ENCODE results near the gene MAP3K7. TPM values are rescaled to one million over a fixed set of nuclear protein-coding genes. Genes with fewer than 3 reads are reported as not detected.

Gene MAP3K7
- total RNA-seq, 4 donors from 2014 or later = 18.4 to 26.6 (median 22.6) TPM

- peaks cover 56% of the 10 kb centered on the region for H3K27me3 ChIP-seq
- peak overlapping the region; percentile 40 to 66 for H3K4me3 ChIP-seq
- 61 to 64% methylated on average over 19 to 23 of the region's 25 CpGs for WGBS, 2 donors (ENCODE audit: low coverage in 1 of 2)
- peaks cover 0 to 18% (median 5%) of the 10 kb centered on the region in 3 donors for H3K4me1 ChIP-seq
- peak overlapping the region in 3 of 4 donors; percentile 59 to 66 (median 63) for H3K27ac ChIP-seq
- TF ChIP-seq CTCF (IDR thresholded peaks at IDR 0.05) (no peak), EP300 (IDR thresholded peaks at IDR 0.05) (no peak), POLR2AphosphoS5 (IDR thresholded peaks at IDR 0.05) (no peak), POLR2A (IDR thresholded peaks at IDR 0.05) (no peak)
- no peaks in the 10 kb centered on the region for H3K36me3 ChIP-seq
- ATAC-seq = no peak
- no peaks in the 10 kb centered on the region for H3K9me3 ChIP-seq
Measured at GRCh38 chr6:90611543-90612312, 24.9 kb upstream of the MAP3K7 start.

GRCh38 chr6:90610751-90611542 lies 24.1 kb upstream of the MAP3K7 start:
- no peaks in the 10 kb centered on the region for H3K9me3 ChIP-seq
- peak overlapping the region; percentile 40 to 66 for H3K4me3 ChIP-seq
- peak; percentile 76 for ATAC-seq
- H3K4me1 ChIP-seq = peaks cover 0 to 18% (median 5%) of the 10 kb centered on the region in 3 donors
- peak overlapping the region in 3 of 4 donors; percentile 59 to 66 (median 63) for H3K27ac ChIP-seq
- H3K27me3 ChIP-seq = peaks cover 49% of the 10 kb centered on the region
- TF ChIP-seq EP300 (IDR thresholded peaks at IDR 0.05) (no peak), POLR2AphosphoS5 (IDR thresholded peaks at IDR 0.05) (no peak), CTCF (IDR thresholded peaks at IDR 0.05) (no peak), POLR2A (IDR thresholded peaks at IDR 0.05) (no peak)
- no peaks in the 10 kb centered on the region for H3K36me3 ChIP-seq
- 0% methylated on average over 8 to 9 of the region's 72 CpGs for WGBS, 2 donors (ENCODE audit: low coverage in 1 of 2)

- 6 to 17% methylated on average over 17 to 20 of the region's 22 CpGs for WGBS, 2 donors (ENCODE audit: low coverage in 1 of 2)
- peaks cover 42% of the 10 kb centered on the region for H3K27me3 ChIP-seq
- peaks cover 0 to 18% (median 5%) of the 10 kb centered on the region in 3 donors for H3K4me1 ChIP-seq
- no peaks in the 10 kb centered on the region for H3K9me3 ChIP-seq
- H3K36me3 ChIP-seq = no peaks in the 10 kb centered on the region
- no peak for TF ChIP-seq POLR2AphosphoS5 (IDR thresholded peaks at IDR 0.05)
- TF ChIP-seq CTCF (IDR thresholded peaks at IDR 0.05) = no peak
- no peak for TF ChIP-seq EP300 (IDR thresholded peaks at IDR 0.05)
- TF ChIP-seq POLR2A (IDR thresholded peaks at IDR 0.05) = no peak
- ATAC-seq = no peak
- H3K27ac ChIP-seq = peak overlapping the region in 3 of 4 donors; percentile 48 to 66 (median 63)
- H3K4me3 ChIP-seq = peak overlapping the region; percentile 40 to 66
Measured at GRCh38 chr6:90610301-90610750, 23.5 kb upstream of the MAP3K7 start.

GRCh38 chr6:90605749-90606340 lies 19.0 kb upstream of the MAP3K7 start:
- H3K36me3 ChIP-seq = no peaks in the 10 kb centered on the region
- 33 to 42% methylated on average over 1 of the region's 1 CpG for WGBS, 2 donors (ENCODE audit: low coverage in 1 of 2)
- no peaks in the 10 kb centered on the region for H3K9me3 ChIP-seq
- no peak for ATAC-seq
- peaks cover 0 to 8% (median 0%) of the 10 kb centered on the region in 3 donors for H3K4me1 ChIP-seq
- H3K27me3 ChIP-seq = peaks cover 22% of the 10 kb centered on the region
- H3K4me3 ChIP-seq = no peak overlapping the region
- no peak overlapping the region for H3K27ac ChIP-seq
- TF ChIP-seq CTCF (IDR thresholded peaks at IDR 0.05) = no peak
- no peak for TF ChIP-seq POLR2AphosphoS5 (IDR thresholded peaks at IDR 0.05)
- TF ChIP-seq EP300 (IDR thresholded peaks at IDR 0.05) = no peak
- TF ChIP-seq POLR2A (IDR thresholded peaks at IDR 0.05) = no peak

Data from gastroesophageal sphincter (tissue), 4 donors.